H9 (cell line): ENCODE measurements around the gene MEMO1. TPM values are rescaled to one million over a fixed set of nuclear protein-coding genes. Genes with fewer than 3 reads are reported as not detected.

Experiments
- DNase-seq: peaks from one replicate; pipeline ENCODE4 v3.0.0-alpha.2; 2017
- H2AFZ ChIP-seq: one replicate; pipeline ENCODE4 v1.6.1; 2013; ENCODE audit warnings: mild to moderate bottlenecking, low read length, control low read depth, moderate library complexity
- H2AK5ac ChIP-seq: 2 replicates; pipeline ENCODE4 v1.6.1; 2013; ENCODE audit warnings: low read length, control low read depth, mixed read lengths; ENCODE audit not compliant: insufficient read length
- H2BK120ac ChIP-seq: one replicate; pipeline ENCODE4 v1.6.1; 2013; ENCODE audit warnings: low read depth, mild to moderate bottlenecking, low read length, control low read depth, inconsistent platforms; ENCODE audit not compliant: poor library complexity, severe bottlenecking
- H2BK12ac ChIP-seq: 2 replicates; pipeline ENCODE4 v1.6.1; 2013; ENCODE audit warnings: low read length, control low read depth, mixed read lengths, low read depth; ENCODE audit not compliant: insufficient read length
- H2BK15ac ChIP-seq: 2 replicates; pipeline ENCODE4 v1.6.1; 2013; ENCODE audit warnings: low read depth, low read length, control low read depth
- H2BK20ac ChIP-seq: one replicate; pipeline ENCODE4 v1.6.1; 2013; ENCODE audit warnings: low read depth, mild to moderate bottlenecking, low read length, control low read depth, inconsistent platforms; ENCODE audit not compliant: poor library complexity, severe bottlenecking
- H2BK5ac ChIP-seq: 2 replicates; pipeline ENCODE4 v1.6.1; 2013; ENCODE audit warnings: low read length, control low read depth, mixed read lengths; ENCODE audit not compliant: insufficient read length
- H3K14ac ChIP-seq: 2 replicates; pipeline ENCODE4 v1.6.1; 2013; ENCODE audit warnings: low read length, control low read depth; ENCODE audit not compliant: insufficient read depth
- H3K18ac ChIP-seq: 2 replicates; pipeline ENCODE4 v1.6.1; 2013; ENCODE audit warnings: low read depth, mild to moderate bottlenecking, mixed read lengths, low read length, control low read depth; ENCODE audit not compliant: insufficient read length
- H3K23ac ChIP-seq: 2 replicates; pipeline ENCODE4 v1.6.1; 2013; ENCODE audit warnings: low read length, control low read depth, mixed read lengths, low read depth; ENCODE audit not compliant: insufficient read length
- H3K23me2 ChIP-seq: 2 replicates; pipeline ENCODE4 v1.6.1; 2013; ENCODE audit warnings: low read depth, mild to moderate bottlenecking, mixed read lengths, low read length, control low read depth; ENCODE audit not compliant: insufficient read length, poor library complexity, severe bottlenecking
- H3K27ac ChIP-seq: 2 replicates; pipeline ENCODE4 v1.5.1; 2013; ENCODE audit warnings: low read length, control low read depth, mixed read lengths, low read depth; ENCODE audit not compliant: insufficient read length
- H3K27me3 ChIP-seq: 2 replicates; pipeline ENCODE4 v1.6.1; 2013; ENCODE audit warnings: low read length, control low read depth, inconsistent platforms; ENCODE audit not compliant: insufficient read depth
- H3K4ac ChIP-seq: 2 replicates; pipeline ENCODE4 v1.6.1; 2013; ENCODE audit warnings: low read depth, mild to moderate bottlenecking, control low read depth, inconsistent platforms, low read length, moderate library complexity
- H3K4me1 ChIP-seq: 2 replicates; pipeline ENCODE4 v1.6.1; 2013; ENCODE audit warnings: low read length, control low read depth, inconsistent platforms; ENCODE audit not compliant: insufficient read depth
- H3K4me2 ChIP-seq: 2 replicates; pipeline ENCODE4 v1.6.1; 2013; ENCODE audit warnings: low read length, control low read depth, mixed read lengths; ENCODE audit not compliant: insufficient read length, insufficient read depth
- H3K56ac ChIP-seq: 2 replicates; pipeline ENCODE4 v1.6.1; 2013; ENCODE audit warnings: low read depth, mild to moderate bottlenecking, mixed read lengths, low read length, control low read depth; ENCODE audit not compliant: insufficient read length
- H3K79me1 ChIP-seq: 2 replicates; pipeline ENCODE4 v1.6.1; 2013; ENCODE audit warnings: low read depth, mild to moderate bottlenecking, moderate library complexity, low read length, control low read depth, inconsistent platforms; ENCODE audit not compliant: insufficient read depth, poor library complexity, severe bottlenecking
- H3K79me2 ChIP-seq: 2 replicates; pipeline ENCODE4 v1.6.1; 2013; ENCODE audit warnings: low read length, control low read depth, inconsistent platforms; ENCODE audit not compliant: insufficient read depth
- H3K9ac ChIP-seq: 2 replicates; pipeline ENCODE4 v1.6.1; 2013; ENCODE audit warnings: low read length, control low read depth, mixed read lengths; ENCODE audit not compliant: insufficient read length; ENCODE audit errors: extremely low read depth
- H3K9me3 ChIP-seq: one replicate; pipeline ENCODE4 v1.6.1; 2013; ENCODE audit warnings: low read depth, low read length, inconsistent platforms; ENCODE audit not compliant: control insufficient read depth
- H3T11ph ChIP-seq: one replicate; pipeline ENCODE4 v1.6.1; 2013; ENCODE audit warnings: mild to moderate bottlenecking, low read length, control low read depth, inconsistent platforms
- H4K20me1 ChIP-seq: one replicate; pipeline ENCODE4 v1.6.1; 2013; ENCODE audit not compliant: control insufficient read depth, insufficient read length, insufficient read depth
- H4K5ac ChIP-seq: 2 replicates; pipeline ENCODE4 v1.6.1; 2013; ENCODE audit warnings: low read depth, mild to moderate bottlenecking, mixed read lengths, low read length, control low read depth; ENCODE audit not compliant: insufficient read length
- H4K8ac ChIP-seq: replicated peaks from 2 replicates; pipeline ENCODE4 v1.6.1; 2013; ENCODE audit warnings: low read length, control low read depth, mixed read lengths, low read depth; ENCODE audit not compliant: insufficient read length
- H4K91ac ChIP-seq: 2 replicates; pipeline ENCODE4 v1.6.1; 2013; ENCODE audit warnings: low read depth, mild to moderate bottlenecking, moderate library complexity, mixed read lengths, low read length, control low read depth; ENCODE audit not compliant: insufficient read length
- H3K27ac Mint-ChIP-seq, 3 experiments: 2 replicates in 2 of 3; 3 replicates in 1 of 3; pipeline ENCODE4 v1.8.0; 2020 to 2021; ENCODE audit warnings: mixed read lengths in 3 of 3, mild to moderate bottlenecking in 1 of 3, moderate library complexity in 1 of 3
- H3K27me3 Mint-ChIP-seq: 2 replicates; pipeline ENCODE4 v1.8.0; 2021; ENCODE audit warnings: low read depth, mild to moderate bottlenecking, moderate library complexity, mixed read lengths
- H3K36me3 Mint-ChIP-seq, 3 experiments: 2 replicates in 2 of 3; 3 replicates in 1 of 3; pipeline ENCODE4 v1.8.0; 2020 to 2021; ENCODE audit warnings: low read depth in 3 of 3, mixed read lengths in 3 of 3; ENCODE audit not compliant: insufficient read depth in 1 of 3
- H3K4me1 Mint-ChIP-seq, 2 experiments: 2 replicates each; pipeline ENCODE4 v1.8.0; 2020; ENCODE audit warnings: mixed read lengths in 2 of 2
- H3K4me3 Mint-ChIP-seq, 2 experiments: 2 replicates in 1 of 2; 3 replicates in 1 of 2; pipeline ENCODE4 v1.8.0; 2020 to 2021; ENCODE audit warnings: mild to moderate bottlenecking in 2 of 2, mixed read lengths in 2 of 2, moderate library complexity in 1 of 2
- H3K9me3 Mint-ChIP-seq, 2 experiments: 2 replicates in 1 of 2; 3 replicates in 1 of 2; pipeline ENCODE4 v1.8.0; 2020; ENCODE audit warnings: mild to moderate bottlenecking in 2 of 2, mixed read lengths in 2 of 2, moderate library complexity in 1 of 2
- WGBS: extraction: QIAGEN DNeasy Blood & Tissue Kit; methylation state at CpG from one replicate; pipeline ENCODE4 v1.1.7; 2013; ENCODE audit warnings: missing lambda C conversion rate, low lambda C conversion rate, mixed read lengths; ENCODE audit not compliant: insufficient read length; ENCODE audit errors: extremely low coverage; 5-methylcytosine and 5-hydroxymethylcytosine counted together
- long read RNA-seq: library from polyadenylated mRNA; unstranded; transcript quantifications from one replicate; pipeline ENCODE4 v2.0.0, GENCODE V29; 2020
- total RNA-seq: library from RNA; stranded (reverse); gene quantifications from 2 replicates; pipeline ENCODE4 v1.2.1, GENCODE V29; 2021
- TF ChIP-seq, protein P1 (sequence below): fragments of 200-600 bp; sonication (generic); conservative IDR thresholded peaks from 3 replicates; pipeline ENCODE4 v1.8.0; 2021; ENCODE audit warnings: antibody characterized with exemption, mild to moderate bottlenecking

The MEMO1 gene
- total RNA-seq: 48.8 and 49.4 TPM in 2 replicates
- long read RNA-seq, full-length matches to known transcripts: 101 of 138 reads
- long read RNA-seq, partial matches to known transcripts: 3 of 138 reads
- long read RNA-seq, other reads (novel, unspliced or antisense): 34 of 138 reads

GRCh38 chr2:32010670-32011484 is at the start of gene MEMO1:
MEMO1 (minus strand) TSS chr2:32011008; CDS start chr2:32010247, 761 bp downstream.
- H3K23me2 ChIP-seq: peaks cover 8% of the 10 kb centered on the region
- H3T11ph ChIP-seq: no peak within 1 kb of the TSS
- H2BK15ac ChIP-seq: no peak within 1 kb of the TSS

More at GRCh38 chr2:32010670-32011484, at the start of gene MEMO1:
- Histone ChIP-seq H3K9me3 (no peaks in the 10 kb centered on the region), H4K91ac (no peak within 1 kb of the TSS), H3K27me3 (no peaks in the 10 kb centered on the region), H4K5ac (no peak within 1 kb of the TSS), H4K8ac (no peak within 1 kb of the TSS), H3K4ac (no peak within 1 kb of the TSS), H3K4me2 (peak within 1 kb of the TSS; percentile 83), H2AFZ (no peak within 1 kb of the TSS), H2BK20ac (no peak within 1 kb of the TSS), H3K56ac (no peak within 1 kb of the TSS), H3K4me1 (no peaks in the 10 kb centered on the region), H3K79me1 (peaks cover 3% of the 10 kb centered on the region), H3K27ac (peak within 1 kb of the TSS; percentile 42), H3K23ac (no peak within 1 kb of the TSS), H3K79me2 (peaks cover 18% of the 10 kb centered on the region; the same call in 1 of the 2 replicates), H3K9ac (peak within 1 kb of the TSS; percentile 26), H3K18ac (peak within 1 kb of the TSS; percentile 16), H2BK120ac (no peak within 1 kb of the TSS), H2BK12ac (no peak within 1 kb of the TSS), H4K20me1 (no peaks in the 10 kb centered on the region), H3K14ac (peak within 1 kb of the TSS; percentile 80), H2BK5ac (no peak within 1 kb of the TSS), H2AK5ac (no peak within 1 kb of the TSS)
- Mint-ChIP-seq H3K4me1 (peaks cover 27 to 35% of the 10 kb centered on the region in 2 experiments), H3K36me3 (peaks cover 6 to 17% (median 15%) of the 10 kb centered on the region in 3 experiments), H3K4me3 (peak within 1 kb of the TSS; percentile 88 to 93), H3K27ac (peak within 1 kb of the TSS; percentile 99), H3K9me3 (no peaks in the 10 kb centered on the region), H3K27me3 (no peaks in the 10 kb centered on the region)
- peak; percentile 93 for DNase-seq
- TF ChIP-seq, protein P1, sequence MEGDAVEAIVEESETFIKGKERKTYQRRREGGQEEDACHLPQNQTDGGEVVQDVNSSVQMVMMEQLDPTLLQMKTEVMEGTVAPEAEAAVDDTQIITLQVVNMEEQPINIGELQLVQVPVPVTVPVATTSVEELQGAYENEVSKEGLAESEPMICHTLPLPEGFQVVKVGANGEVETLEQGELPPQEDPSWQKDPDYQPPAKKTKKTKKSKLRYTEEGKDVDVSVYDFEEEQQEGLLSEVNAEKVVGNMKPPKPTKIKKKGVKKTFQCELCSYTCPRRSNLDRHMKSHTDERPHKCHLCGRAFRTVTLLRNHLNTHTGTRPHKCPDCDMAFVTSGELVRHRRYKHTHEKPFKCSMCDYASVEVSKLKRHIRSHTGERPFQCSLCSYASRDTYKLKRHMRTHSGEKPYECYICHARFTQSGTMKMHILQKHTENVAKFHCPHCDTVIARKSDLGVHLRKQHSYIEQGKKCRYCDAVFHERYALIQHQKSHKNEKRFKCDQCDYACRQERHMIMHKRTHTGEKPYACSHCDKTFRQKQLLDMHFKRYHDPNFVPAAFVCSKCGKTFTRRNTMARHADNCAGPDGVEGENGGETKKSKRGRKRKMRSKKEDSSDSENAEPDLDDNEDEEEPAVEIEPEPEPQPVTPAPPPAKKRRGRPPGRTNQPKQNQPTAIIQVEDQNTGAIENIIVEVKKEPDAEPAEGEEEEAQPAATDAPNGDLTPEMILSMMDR: no peak; the same call in 2 of the 3 replicates
- WGBS: no CpG with 5 or more reads among the region's 57 CpGs
